ENCODE data around the gene ACOX3.
A peak's percentile ranks its signal among the peaks of the same experiment; 100 is the strongest.
"Not testable (repeated sequence)": the region's sequence is repeated elsewhere in the genome, so short reads cannot be mapped to it uniquely, and the experiment has no call there.

ACOX3 gene
- long read RNA-seq, donor 1, partial matches to known transcripts = 0 of 2 reads
- long read RNA-seq, donor 1, other reads (novel, unspliced or antisense) = 0 of 2 reads
- long read RNA-seq, donor 2, partial matches to known transcripts = 0 of 1 reads
- long read RNA-seq, donor 2, other reads (novel, unspliced or antisense) = 0 of 1 reads
- long read RNA-seq, donor 3, partial matches to known transcripts = 0 of 2 reads
- long read RNA-seq, donor 3, other reads (novel, unspliced or antisense) = 0 of 2 reads
- long read RNA-seq, donor 4, partial matches to known transcripts = 0 of 1 reads
- long read RNA-seq, donor 4, other reads (novel, unspliced or antisense) = 0 of 1 reads
- long read RNA-seq, donor 5, partial matches to known transcripts = 0 of 2 reads
- long read RNA-seq, donor 5, other reads (novel, unspliced or antisense) = 0 of 2 reads
- long read RNA-seq, donor 6, partial matches to known transcripts = 0 of 1 reads
- long read RNA-seq, donor 6, other reads (novel, unspliced or antisense) = 0 of 1 reads
- long read RNA-seq, donor 7, partial matches to known transcripts = 0 of 2 reads
- long read RNA-seq, donor 7, other reads (novel, unspliced or antisense) = 0 of 2 reads
- long read RNA-seq, donor 8, partial matches to known transcripts = 0 of 4 reads
- long read RNA-seq, donor 8, other reads (novel, unspliced or antisense) = 0 of 4 reads

- peak; percentile 94 for DNase-seq
These were observed at the start of gene ACOX3, which contains the start of gene TRMT44 for GRCh38 chr4:8440492-8441311. Gene ACOX3 (minus strand): TSS chr4:8440723. CDS start chr4:8416521, 24,202 bp downstream. Gene TRMT44 (plus strand): TSS chr4:8440777. CDS start chr4:8440823, 46 bp downstream.

- no peak for DNase-seq
These were observed 48.4 kb upstream of the ACOX3 start for GRCh38 chr4:8488791-8489369.

GRCh38 chr4:8486643-8487042, 46.1 kb upstream of the ACOX3 start:
- DNase-seq = not testable (repeated sequence)

- DNase-seq = no peak
These were observed 39.7 kb upstream of the ACOX3 start for GRCh38 chr4:8480221-8480620.

GRCh38 chr4:8478801-8479744, 38.5 kb upstream of the ACOX3 start:
- no peak for DNase-seq

GRCh38 chr4:8478371-8478770, 37.8 kb upstream of the ACOX3 start:
- no peak for DNase-seq

- no peak for DNase-seq
These were observed 37.2 kb upstream of the ACOX3 start for GRCh38 chr4:8477676-8478075.

GRCh38 chr4:8477095-8477635, 36.6 kb upstream of the ACOX3 start:
- DNase-seq = no peak

- no peak for DNase-seq
These were observed 35.4 kb upstream of the ACOX3 start for GRCh38 chr4:8475751-8476575.

GRCh38 chr4:8474856-8475255, 34.3 kb upstream of the ACOX3 start:
- no peak for DNase-seq

GRCh38 chr4:8473920-8474590, 33.5 kb upstream of the ACOX3 start:
- DNase-seq = no peak

GRCh38 chr4:8473198-8473919, 32.8 kb upstream of the ACOX3 start:
- peak; percentile 62 for DNase-seq

- peak; percentile 70 for DNase-seq
These were observed 32.2 kb upstream of the ACOX3 start for GRCh38 chr4:8472689-8473197.

- DNase-seq = no peak
These were observed 31.7 kb upstream of the ACOX3 start for GRCh38 chr4:8472158-8472688.

GRCh38 chr4:8471211-8471875, 30.8 kb upstream of the ACOX3 start:
- no peak for DNase-seq

GRCh38 chr4:8470451-8471024, 30.0 kb upstream of the ACOX3 start:
- DNase-seq = no peak

GRCh38 chr4:8469550-8469949, 29.0 kb upstream of the ACOX3 start:
- DNase-seq = no peak
